Ectodermal cell (in vitro differentiated cells): ENCODE results near the gene TRIM15.

ENCODE experiments used
- H3K27ac ChIP-seq: 2 replicates; pipeline ENCODE4 v1.7.0; 2013; ENCODE audit warnings: mild to moderate bottlenecking, low read depth, low read length; ENCODE audit not compliant: insufficient read depth, poor library complexity, severe bottlenecking
- H3K27me3 ChIP-seq: 2 replicates; pipeline ENCODE4 v1.7.0; 2013; ENCODE audit warnings: mild to moderate bottlenecking, low read length; ENCODE audit not compliant: insufficient read depth, control insufficient read depth, poor library complexity, severe bottlenecking
- H3K36me3 ChIP-seq: one replicate; pipeline ENCODE4 v1.7.0; 2013; ENCODE audit warnings: low read length; ENCODE audit not compliant: control insufficient read depth, insufficient read depth
- H3K4me1 ChIP-seq: one replicate; pipeline ENCODE4 v1.7.0; 2013; ENCODE audit warnings: low read length; ENCODE audit not compliant: control insufficient read depth, insufficient read depth
- H3K4me3 ChIP-seq: 2 replicates; pipeline ENCODE4 v1.7.0; 2013; ENCODE audit warnings: low read depth, low read length, control low read depth; ENCODE audit not compliant: insufficient read depth
- H3K9me3 ChIP-seq: 2 replicates; pipeline ENCODE4 v1.7.0; 2013; ENCODE audit warnings: mild to moderate bottlenecking, low read length, moderate library complexity; ENCODE audit not compliant: control insufficient read depth
- WGBS, 2 experiments: methylation state at CpG; one replicate each; pipeline ENCODE4 v1.1.7; 2013; ENCODE audit warnings: missing lambda C conversion rate in 2 of 2; 5-methylcytosine and 5-hydroxymethylcytosine counted together

TRIM15 gene

GRCh38 chr6:30147096-30147495 is 16.2 kb upstream of the TRIM15 start:
- no peaks in the 10 kb centered on the region for H3K36me3 ChIP-seq
- H3K27me3 ChIP-seq, result no peaks in the 10 kb centered on the region
- no peaks in the 10 kb centered on the region for H3K4me1 ChIP-seq
- no peak overlapping the region for H3K27ac ChIP-seq
- WGBS, 2 experiments, result 88 to 95% methylated on average over 3 of the region's 3 CpGs
- H3K4me3 ChIP-seq, result no peak overlapping the region
- no peaks in the 10 kb centered on the region for H3K9me3 ChIP-seq

GRCh38 chr6:30149234-30149633 is 14.1 kb upstream of the TRIM15 start:
- WGBS, 2 experiments, result 71 to 75% methylated on average over 2 to 3 of the region's 3 CpGs
- Histone ChIP-seq H3K4me1 (no peaks in the 10 kb centered on the region), H3K27me3 (no peaks in the 10 kb centered on the region), H3K9me3 (no peaks in the 10 kb centered on the region), H3K36me3 (no peaks in the 10 kb centered on the region), H3K4me3 (no peak overlapping the region), H3K27ac (no peak overlapping the region)

- Histone ChIP-seq H3K4me1 (no peaks in the 10 kb centered on the region), H3K9me3 (no peaks in the 10 kb centered on the region), H3K27ac (no peak overlapping the region), H3K36me3 (no peaks in the 10 kb centered on the region), H3K4me3 (no peak overlapping the region), H3K27me3 (no peaks in the 10 kb centered on the region)
- 88 to 90% methylated on average over 7 of the region's 7 CpGs for WGBS, 2 experiments
Measured at GRCh38 chr6:30149858-30150550, 13.3 kb upstream of the TRIM15 start.

GRCh38 chr6:30150671-30151395 is 12.5 kb upstream of the TRIM15 start:
- Histone ChIP-seq H3K27me3 (no peaks in the 10 kb centered on the region), H3K4me1 (no peaks in the 10 kb centered on the region), H3K4me3 (no peak overlapping the region), H3K9me3 (no peaks in the 10 kb centered on the region), H3K27ac (no peak overlapping the region), H3K36me3 (no peaks in the 10 kb centered on the region)
- 81 to 90% methylated on average over 10 of the region's 10 CpGs for WGBS, 2 experiments

- no peak overlapping the region for H3K4me3 ChIP-seq
- H3K36me3 ChIP-seq, result no peaks in the 10 kb centered on the region
- no peaks in the 10 kb centered on the region for H3K4me1 ChIP-seq
- WGBS, 2 experiments, result 90 to 96% methylated on average over 3 of the region's 3 CpGs
- no peaks in the 10 kb centered on the region for H3K9me3 ChIP-seq
- no peaks in the 10 kb centered on the region for H3K27me3 ChIP-seq
- no peak overlapping the region for H3K27ac ChIP-seq
Measured at GRCh38 chr6:30151580-30151979, 11.8 kb upstream of the TRIM15 start.

- Histone ChIP-seq H3K4me1 (no peaks in the 10 kb centered on the region), H3K36me3 (no peaks in the 10 kb centered on the region)
- 84 to 90% methylated on average over 4 of the region's 4 CpGs for WGBS, 2 experiments
Measured at GRCh38 chr6:30152016-30152673, 11.2 kb upstream of the TRIM15 start.

GRCh38 chr6:30152910-30153610 is 10.3 kb upstream of the TRIM15 start:
- 94 to 97% methylated on average over 3 of the region's 3 CpGs for whole genome bisulfite sequencing, 2 experiments
- Histone ChIP-seq H3K27me3 (no peaks in the 10 kb centered on the region), H3K27ac (no peak overlapping the region), H3K4me1 (no peaks in the 10 kb centered on the region), H3K4me3 (no peak overlapping the region), H3K9me3 (no peaks in the 10 kb centered on the region), H3K36me3 (no peaks in the 10 kb centered on the region)

More at GRCh38 chr6:30152016-30152673, 11.2 kb upstream of the TRIM15 start:
- no peak overlapping the region for H3K27ac ChIP-seq
- H3K9me3 ChIP-seq, result no peaks in the 10 kb centered on the region
- no peaks in the 10 kb centered on the region for H3K27me3 ChIP-seq
- no peak overlapping the region for H3K4me3 ChIP-seq

- Histone ChIP-seq H3K9me3 (no peaks in the 10 kb centered on the region), H3K4me3 (no peak overlapping the region)
- 90 to 91% methylated on average over 17 of the region's 17 CpGs for WGBS, 2 experiments
Measured at GRCh38 chr6:30154061-30154460, 9.3 kb upstream of the TRIM15 start.

GRCh38 chr6:30154709-30155519 is 8.4 kb upstream of the TRIM15 start:
- Histone ChIP-seq H3K36me3 (no peaks in the 10 kb centered on the region), H3K27ac (no peak overlapping the region), H3K27me3 (no peaks in the 10 kb centered on the region), H3K4me1 (no peaks in the 10 kb centered on the region), H3K9me3 (no peaks in the 10 kb centered on the region), H3K4me3 (no peak overlapping the region)
- 84 to 87% methylated on average over 10 to 12 of the region's 12 CpGs for WGBS, 2 experiments

More at GRCh38 chr6:30154061-30154460, 9.3 kb upstream of the TRIM15 start:
- Histone ChIP-seq H3K4me1 (no peaks in the 10 kb centered on the region), H3K36me3 (no peaks in the 10 kb centered on the region), H3K27ac (no peak overlapping the region), H3K27me3 (no peaks in the 10 kb centered on the region)
